Measurements from ENCODE around the gene PPT2.

DNA sequence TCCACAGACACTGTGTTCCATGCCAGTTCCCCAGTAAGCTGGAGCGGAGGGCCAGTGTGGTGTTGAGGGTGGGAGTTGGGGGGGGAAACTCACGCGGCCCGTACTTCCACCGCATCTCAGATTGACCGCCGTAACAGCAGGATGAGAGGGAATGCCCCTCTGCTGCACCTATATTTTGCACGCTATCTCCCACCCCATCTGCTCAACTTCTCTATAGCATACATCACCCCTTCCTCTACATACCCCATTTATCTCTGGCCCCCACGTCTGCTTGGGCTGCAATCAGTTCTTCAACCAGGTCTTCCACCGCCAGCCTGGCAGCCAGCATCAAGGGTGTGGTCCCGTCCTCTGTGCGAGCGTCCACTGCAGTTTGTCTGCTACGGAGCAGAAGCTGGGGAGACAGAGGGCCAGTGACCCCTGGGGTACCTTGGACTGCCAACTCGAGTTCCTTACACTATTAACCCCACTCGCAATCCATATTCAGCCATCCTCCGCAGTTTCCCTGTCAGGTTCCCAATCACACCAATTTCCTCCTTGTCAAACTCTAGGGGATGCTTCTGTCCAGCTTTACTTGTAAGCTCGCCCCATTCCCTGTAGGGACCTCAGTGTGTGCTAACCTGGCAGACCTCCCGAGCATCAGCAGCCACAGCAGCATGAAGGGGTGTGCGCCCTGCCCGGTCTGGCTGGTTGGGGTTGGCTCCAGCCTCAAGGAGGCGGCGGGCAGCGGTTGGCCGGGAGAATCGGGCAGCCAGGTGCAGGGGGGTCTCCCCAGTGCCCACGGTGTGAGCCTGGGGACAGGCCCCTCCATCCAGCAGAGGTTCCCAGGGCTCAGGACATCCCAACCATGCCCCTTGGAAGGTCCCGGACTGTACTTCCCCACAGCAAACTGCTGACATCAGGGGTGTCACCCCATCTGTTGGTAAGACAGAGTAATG lies 43.0 kb downstream of the PPT2 start:
- TF ChIP-seq, protein P1, sequence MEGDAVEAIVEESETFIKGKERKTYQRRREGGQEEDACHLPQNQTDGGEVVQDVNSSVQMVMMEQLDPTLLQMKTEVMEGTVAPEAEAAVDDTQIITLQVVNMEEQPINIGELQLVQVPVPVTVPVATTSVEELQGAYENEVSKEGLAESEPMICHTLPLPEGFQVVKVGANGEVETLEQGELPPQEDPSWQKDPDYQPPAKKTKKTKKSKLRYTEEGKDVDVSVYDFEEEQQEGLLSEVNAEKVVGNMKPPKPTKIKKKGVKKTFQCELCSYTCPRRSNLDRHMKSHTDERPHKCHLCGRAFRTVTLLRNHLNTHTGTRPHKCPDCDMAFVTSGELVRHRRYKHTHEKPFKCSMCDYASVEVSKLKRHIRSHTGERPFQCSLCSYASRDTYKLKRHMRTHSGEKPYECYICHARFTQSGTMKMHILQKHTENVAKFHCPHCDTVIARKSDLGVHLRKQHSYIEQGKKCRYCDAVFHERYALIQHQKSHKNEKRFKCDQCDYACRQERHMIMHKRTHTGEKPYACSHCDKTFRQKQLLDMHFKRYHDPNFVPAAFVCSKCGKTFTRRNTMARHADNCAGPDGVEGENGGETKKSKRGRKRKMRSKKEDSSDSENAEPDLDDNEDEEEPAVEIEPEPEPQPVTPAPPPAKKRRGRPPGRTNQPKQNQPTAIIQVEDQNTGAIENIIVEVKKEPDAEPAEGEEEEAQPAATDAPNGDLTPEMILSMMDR (conservative IDR thresholded peaks at IDR 0.05), result no peak
- TF ChIP-seq EZH2 (IDR thresholded peaks at IDR 0.05; ENCODE audit: low read depth), result no peak

Measured in PC-9 (cell line).